RWPE1 (cell line): ENCODE measurements around the gene RO60.
A peak's percentile ranks its signal among the peaks of the same experiment; 100 is the strongest.

Experiments
- CTCF ChIA-PET: fragments of 350-600 bp; sonication (Branson Sonifier 250); formaldehyde crosslinking; extraction: SDS; loops from one replicate; lab custom pipeline; 2021; lab: Yijun Ruan, JAX
- POLR2A ChIA-PET: fragments of 400-600 bp; formaldehyde crosslinking; extraction: SDS; loops from one replicate; lab custom pipeline; 2020; ENCODE audit warnings: antibody characterized with exemption; ENCODE audit not compliant: low non-redundant PET; lab: Yijun Ruan, JAX
- DNase-seq: peaks from one replicate; pipeline ENCODE4 v3.0.0; 2012; ENCODE audit warnings: low spot score
- H3K27ac ChIP-seq: fragments of 450-650 bp; 2 replicates; pipeline ENCODE4 v1.5.1; 2017
- CTCF ChIP-seq: fragments of 450-650 bp; conservative IDR thresholded peaks from 2 replicates; pipeline ENCODE4 v1.5.1; 2017; ENCODE audit warnings: low read depth, mild to moderate bottlenecking

RO60 gene

DNA sequence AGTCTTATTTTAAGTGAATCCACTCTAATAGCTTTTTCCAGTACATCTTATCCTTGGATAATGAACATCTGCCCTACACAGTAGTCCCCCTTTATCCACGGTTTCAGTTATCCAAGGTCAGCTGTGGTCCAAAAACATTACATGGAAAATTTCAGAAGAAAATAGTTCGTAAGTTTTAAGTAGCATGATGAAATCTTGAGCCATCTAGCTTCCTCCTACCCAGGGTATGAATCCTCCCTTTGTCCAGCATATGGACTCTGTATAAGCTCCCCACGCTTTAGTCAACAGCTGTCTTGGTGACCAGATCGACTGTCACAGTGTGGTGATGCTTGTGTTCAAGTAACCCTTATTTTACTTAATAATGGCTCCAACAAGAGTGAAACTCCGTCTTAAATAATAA, 43.2 kb downstream of the RO60 start:
- TF ChIP-seq CTCF = no peak
- CTCF ChIA-PET = no interaction called here

GRCh38 chr1:193103759-193104501, 44.5 kb downstream of the RO60 start:
- no peak for DNase-seq
- ChIA-PET CTCF (interaction anchor here (0.7 to 2.4 kb wide), 2 partner anchors 10 to 18 kb away, joined by 4 to 18 read pairs; partner anchors contain the start of gene CDC73), POLR2A (interaction anchor here (1.1 kb wide), 1 partner anchor 46 kb away, joined by 3 read pairs; no protein-coding TSS in a partner anchor)
- peak overlapping the region; percentile 97 for H3K27ac ChIP-seq
- no peak for TF ChIP-seq CTCF

More for the DNA sequence above, 43.2 kb downstream of the RO60 start:
- H3K27ac ChIP-seq = no peak overlapping the region
- no peak for DNase-seq
- POLR2A ChIA-PET = no interaction called here

- peak; percentile 58 for DNase-seq
- H3K27ac ChIP-seq = peak overlapping the region; percentile 97
- no peak for TF ChIP-seq CTCF
- ChIA-PET POLR2A (interaction anchor here (1.1 kb wide), 2 partner anchors 17 to 46 kb away, joined by 3 to 5 read pairs; partner anchors contain the start of gene CDC73), CTCF (interaction anchor here (0.6 to 2.4 kb wide), 3 partner anchors 9 to 18 kb away, joined by 4 to 18 read pairs (median 7); partner anchors contain the start of gene CDC73)
These were observed 45.1 kb downstream of the RO60 start for GRCh38 chr1:193104502-193104906.

- CTCF ChIA-PET = interaction anchor here (0.6 to 2.4 kb wide), 2 partner anchors 17 to 18 kb away, joined by 7 to 18 read pairs; partner anchors contain the start of gene CDC73
These were observed 45.8 kb downstream of the RO60 start, which contains the start of gene GLRX2 for GRCh38 chr1:193104907-193105820. GLRX2 (minus strand) TSS chr1:193105414; CDS start chr1:193105382, 32 bp downstream.

DNA sequence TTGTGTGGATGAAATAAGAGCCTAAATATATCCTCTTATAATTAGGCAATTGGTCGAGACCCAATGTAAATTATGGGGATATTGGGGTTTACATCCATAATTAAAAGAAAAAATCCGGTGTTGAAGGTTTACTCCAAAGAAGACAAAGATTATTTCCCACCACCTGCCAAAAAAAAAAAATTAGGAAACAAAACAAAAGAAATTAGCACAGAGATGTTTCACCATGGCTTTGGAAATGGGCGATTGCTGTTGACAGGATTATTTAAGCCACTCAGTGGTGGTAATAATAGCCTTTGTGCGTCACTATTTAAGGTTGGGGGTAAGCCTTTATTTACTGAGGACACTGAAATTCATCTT, 46.4 kb downstream of the RO60 start:
- no peak for TF ChIP-seq CTCF
- DNase-seq = no peak
- ChIA-PET POLR2A (interaction anchor here (0.6 to 1.1 kb wide), 4 partner anchors 10 to 319 kb away, joined by 3 to 5 read pairs (median 4); partner anchors contain the start of gene CDC73), CTCF (interaction anchor here (2.4 kb wide), 1 partner anchor 16 kb away, joined by 18 read pairs; the partner anchor contains the start of gene CDC73)
- peak overlapping the region; percentile 97 for H3K27ac ChIP-seq

More at GRCh38 chr1:193104907-193105820, 45.8 kb downstream of the RO60 start, which contains the start of gene GLRX2:
- POLR2A ChIA-PET = interaction anchor here (0.6 to 1.1 kb wide), 5 partner anchors 9 to 318 kb away, joined by 3 to 5 read pairs (median 4); partner anchors contain the start of gene CDC73
- peak; percentile 93 for DNase-seq
- H3K27ac ChIP-seq = peak within 1 kb of the TSS; percentile 97
- TF ChIP-seq CTCF = no peak
